SU-DHL-6 (cell line): ENCODE data around the gene NTRK2.

Experiments used
- H2AFZ ChIP-seq: fragments of 200-600 bp; sonication (generic); 2 replicates; pipeline ENCODE4 v1.6.1; 2014; ENCODE audit warnings: low read depth, mild to moderate bottlenecking, moderate library complexity, mixed read lengths, antibody characterized with exemption, low read length; ENCODE audit not compliant: severe bottlenecking
- H3F3A ChIP-seq: fragments of 200-600 bp; shearing (Covaris generic); 2 replicates; pipeline ENCODE4 v1.6.0; 2016; ENCODE audit warnings: antibody characterized with exemption, mild to moderate bottlenecking; ENCODE audit not compliant: insufficient read depth
- H3K27ac ChIP-seq: fragments of 200-600 bp; sonication (generic); 2 replicates; pipeline ENCODE4 v1.5.1; 2016; ENCODE audit warnings: low read depth, mild to moderate bottlenecking, low read length, moderate library complexity, mixed read lengths
- H3K27me3 ChIP-seq: fragments of 200-600 bp; sonication (generic), shearing (Covaris generic); 2 replicates; pipeline ENCODE4 v1.6.0; 2014; ENCODE audit warnings: mild to moderate bottlenecking, low read length
- H3K36me3 ChIP-seq: fragments of 200-600 bp; sonication (generic); 2 replicates; pipeline ENCODE4 v1.6.1; 2014; ENCODE audit warnings: mild to moderate bottlenecking, low read length, mixed read lengths
- H3K4me2 ChIP-seq: fragments of 300-600, 200-600 bp; shearing (Covaris generic), sonication (generic); 2 replicates; pipeline ENCODE4 v1.6.0; 2014; ENCODE audit warnings: low read length, low read depth, mild to moderate bottlenecking; ENCODE audit not compliant: poor library complexity, severe bottlenecking
- H3K4me3 ChIP-seq: fragments of 200-600 bp; sonication (generic); 2 replicates; pipeline ENCODE4 v1.5.1; 2014; ENCODE audit warnings: antibody characterized with exemption, low read length, mild to moderate bottlenecking, mixed read lengths; ENCODE audit not compliant: insufficient read depth, poor library complexity, severe bottlenecking
- H3K79me2 ChIP-seq: fragments of 200-600 bp; sonication (generic); 2 replicates; pipeline ENCODE4 v1.6.1; 2014; ENCODE audit warnings: mild to moderate bottlenecking, low read length, moderate library complexity; ENCODE audit not compliant: insufficient read depth
- H3K9ac ChIP-seq: fragments of 200-600 bp; sonication (generic); 2 replicates; pipeline ENCODE4 v1.7.0; 2014; ENCODE audit warnings: mild to moderate bottlenecking, low read length
- H3K9me2 ChIP-seq: fragments of 200-600 bp; sonication (generic); replicated peaks from 2 replicates; pipeline ENCODE4 v1.6.1; 2014; ENCODE audit warnings: low read length; ENCODE audit not compliant: insufficient read depth
- H3K9me3 ChIP-seq: fragments of 200-600 bp; sonication (generic); 2 replicates; pipeline ENCODE4 v1.6.1; 2014; ENCODE audit warnings: low read length, mixed read lengths; ENCODE audit not compliant: insufficient read depth
- H4K20me1 ChIP-seq: fragments of 200-600 bp; sonication (generic); 2 replicates; pipeline ENCODE4 v1.6.1; 2014; ENCODE audit warnings: low read depth, mild to moderate bottlenecking, antibody characterized with exemption, low read length, moderate library complexity, mixed read lengths
- EZH2phosphoT487 ChIP-seq: fragments of 200-600 bp; sonication (generic), shearing (Covaris generic); conservative IDR thresholded peaks from 2 replicates; pipeline ENCODE4 v1.6.1; 2018; ENCODE audit warnings: mild to moderate bottlenecking, antibody characterized with exemption, low read length, moderate library complexity, mixed read lengths
- TF ChIP-seq, protein P1 (sequence below): fragments of 200-600 bp; sonication (generic); IDR thresholded peaks from one replicate; pipeline ENCODE4 v1.5.1; 2017; ENCODE audit warnings: antibody characterized with exemption, mild to moderate bottlenecking, low read length, moderate library complexity; ENCODE audit not compliant: insufficient read depth, poor library complexity, severe bottlenecking

Gene NTRK2

DNA sequence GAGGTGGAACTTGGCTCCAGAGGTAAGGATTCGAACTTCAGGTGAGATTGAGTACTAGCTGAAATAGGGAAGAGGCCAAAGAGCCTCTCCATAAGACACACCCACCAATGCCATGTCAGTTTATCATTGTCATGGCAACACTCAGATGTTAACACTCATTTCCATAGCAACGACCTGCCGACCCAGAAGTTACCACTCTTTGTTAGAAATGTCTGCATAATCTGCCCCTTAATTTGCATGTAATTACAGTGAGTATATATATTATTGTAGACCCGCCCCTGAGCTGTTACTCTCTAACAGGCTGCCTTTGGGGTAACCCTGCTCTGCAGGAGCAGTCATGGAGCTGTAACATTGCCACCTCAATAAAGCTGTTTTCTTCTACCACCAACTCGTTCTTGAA lies 10.2 kb upstream of the NTRK2 start:
- Histone ChIP-seq H4K20me1 (no peaks in the 10 kb centered on the region), H3K9me3 (no peaks in the 10 kb centered on the region), H3K36me3 (no peaks in the 10 kb centered on the region), H3K4me2 (no peak overlapping the region), H2AFZ (no peak overlapping the region), H3K9ac (no peak overlapping the region), H3F3A (no peaks in the 10 kb centered on the region), H3K27me3 (no peaks in the 10 kb centered on the region), H3K27ac (no peak overlapping the region), H3K9me2 (no peaks in the 10 kb centered on the region), H3K79me2 (no peaks in the 10 kb centered on the region), H3K4me3 (no peak overlapping the region)
- TF ChIP-seq, protein P1, sequence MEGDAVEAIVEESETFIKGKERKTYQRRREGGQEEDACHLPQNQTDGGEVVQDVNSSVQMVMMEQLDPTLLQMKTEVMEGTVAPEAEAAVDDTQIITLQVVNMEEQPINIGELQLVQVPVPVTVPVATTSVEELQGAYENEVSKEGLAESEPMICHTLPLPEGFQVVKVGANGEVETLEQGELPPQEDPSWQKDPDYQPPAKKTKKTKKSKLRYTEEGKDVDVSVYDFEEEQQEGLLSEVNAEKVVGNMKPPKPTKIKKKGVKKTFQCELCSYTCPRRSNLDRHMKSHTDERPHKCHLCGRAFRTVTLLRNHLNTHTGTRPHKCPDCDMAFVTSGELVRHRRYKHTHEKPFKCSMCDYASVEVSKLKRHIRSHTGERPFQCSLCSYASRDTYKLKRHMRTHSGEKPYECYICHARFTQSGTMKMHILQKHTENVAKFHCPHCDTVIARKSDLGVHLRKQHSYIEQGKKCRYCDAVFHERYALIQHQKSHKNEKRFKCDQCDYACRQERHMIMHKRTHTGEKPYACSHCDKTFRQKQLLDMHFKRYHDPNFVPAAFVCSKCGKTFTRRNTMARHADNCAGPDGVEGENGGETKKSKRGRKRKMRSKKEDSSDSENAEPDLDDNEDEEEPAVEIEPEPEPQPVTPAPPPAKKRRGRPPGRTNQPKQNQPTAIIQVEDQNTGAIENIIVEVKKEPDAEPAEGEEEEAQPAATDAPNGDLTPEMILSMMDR, result no peak
- no peak for TF ChIP-seq EZH2phosphoT487

DNA sequence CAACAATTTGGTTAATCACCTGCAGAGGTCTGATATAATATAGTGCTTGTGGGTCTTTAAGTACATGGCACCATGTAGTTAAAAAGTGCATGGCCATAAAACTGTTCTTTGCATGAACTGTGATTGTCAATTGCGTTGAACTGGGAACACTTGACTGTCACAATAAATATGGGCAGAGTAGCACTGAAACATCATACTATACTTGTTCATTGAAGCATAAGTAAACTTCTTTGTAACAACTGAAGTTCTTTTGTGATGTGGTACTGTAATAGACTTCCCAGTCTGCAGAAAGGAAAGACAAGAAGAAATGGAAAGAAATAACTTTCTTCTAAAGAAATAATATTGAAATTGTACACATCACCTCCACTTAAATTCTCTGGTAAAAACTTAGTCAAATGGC lies 9.8 kb upstream of the NTRK2 start:
- no peaks in the 10 kb centered on the region for H3K9me2 ChIP-seq
- no peak overlapping the region for H2AFZ ChIP-seq
- no peaks in the 10 kb centered on the region for H3K27me3 ChIP-seq
- no peaks in the 10 kb centered on the region for H4K20me1 ChIP-seq
- H3K9ac ChIP-seq, result no peak overlapping the region
- no peak overlapping the region for H3K4me3 ChIP-seq
- no peaks in the 10 kb centered on the region for H3K9me3 ChIP-seq
- no peaks in the 10 kb centered on the region for H3K36me3 ChIP-seq
- no peaks in the 10 kb centered on the region for H3F3A ChIP-seq
- H3K79me2 ChIP-seq, result no peaks in the 10 kb centered on the region
- H3K27ac ChIP-seq, result no peak overlapping the region
- no peak for TF ChIP-seq EZH2phosphoT487
- TF ChIP-seq, protein P1, result no peak
- no peak overlapping the region for H3K4me2 ChIP-seq

DNA sequence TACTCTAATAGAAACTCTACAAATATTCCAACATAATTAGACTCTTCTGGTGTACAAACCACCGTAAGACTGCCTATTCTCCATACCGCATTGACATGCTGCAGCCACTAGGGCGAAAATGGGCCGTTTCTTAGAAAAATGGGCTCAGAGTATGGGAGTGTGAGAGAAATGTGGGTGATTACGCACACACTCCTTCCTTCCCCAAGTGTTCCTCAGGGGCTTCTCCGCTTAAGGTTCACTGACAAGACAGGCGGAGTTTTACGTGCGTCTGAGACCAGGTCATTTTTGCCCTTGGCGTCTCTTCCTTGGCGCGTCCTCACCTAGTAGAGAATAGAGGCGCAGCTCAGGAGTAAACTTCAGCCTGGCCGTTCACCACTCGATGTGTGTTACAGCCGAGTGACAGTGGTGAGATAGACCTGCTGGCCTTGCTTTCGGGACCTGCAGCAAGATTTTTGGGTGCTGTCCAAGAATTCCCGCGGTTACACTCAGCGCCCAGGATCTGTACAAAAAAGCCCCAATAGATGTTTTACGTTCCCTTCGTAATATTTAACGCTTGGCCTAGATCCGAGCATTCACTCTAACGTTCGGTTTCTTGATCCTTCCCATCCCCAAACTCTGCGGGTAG lies 1.8 kb upstream of the NTRK2 start:
- TF ChIP-seq, protein P1, result no peak
- no peak for TF ChIP-seq EZH2phosphoT487
- Histone ChIP-seq H3K4me2 (no peak overlapping the region), H3K27ac (no peak overlapping the region), H3K27me3 (no peaks in the 10 kb centered on the region), H3K79me2 (no peaks in the 10 kb centered on the region), H3F3A (no peaks in the 10 kb centered on the region), H3K9me3 (no peaks in the 10 kb centered on the region), H3K9ac (no peak overlapping the region), H2AFZ (no peak overlapping the region), H3K36me3 (no peaks in the 10 kb centered on the region), H3K9me2 (no peaks in the 10 kb centered on the region), H4K20me1 (no peaks in the 10 kb centered on the region), H3K4me3 (no peak overlapping the region)
